ENCODE results near the gene DDX24. TPM values are rescaled to one million over a fixed set of nuclear protein-coding genes. Genes with fewer than 3 reads are reported as not detected.
"Not testable (repeated sequence)": the region's sequence is repeated elsewhere in the genome, so short reads cannot be mapped to it uniquely, and the experiment has no call there.

Gene DDX24
- polyA plus RNA-seq, 2 donors, result 45.6 to 58.3 TPM

- peaks cover 2 to 3% of the 10 kb centered on the region in 2 donors for H3K4me1 ChIP-seq (ENCODE audit: control insufficient read depth in 2 of 2, insufficient read depth in 2 of 2, low read length in 1 of 2)
- WGBS, 2 donors, result 97 to 98% methylated on average over 3 of the region's 3 CpGs
- H3K36me3 ChIP-seq (ENCODE audit: control insufficient read depth in 2 of 2, insufficient read depth in 2 of 2, low read length in 1 of 2), result peaks cover 0 to 6% of the 10 kb centered on the region in 2 donors
- no peaks in the 10 kb centered on the region for H3K27me3 ChIP-seq (ENCODE audit: control insufficient read depth in 1 of 2, insufficient read depth in 2 of 2, low read length in 2 of 2)
- no peaks in the 10 kb centered on the region for H3K9me3 ChIP-seq (ENCODE audit: control insufficient read depth in 2 of 2, insufficient read depth in 1 of 2, low read depth in 1 of 2, low read length in 1 of 2)
- H3K27ac ChIP-seq (ENCODE audit: low read depth in 2 of 2, low read length in 1 of 2), result no peak overlapping the region
- H3K4me3 ChIP-seq (ENCODE audit: low read depth in 1 of 2, low read length in 2 of 2), result no peak overlapping the region
Observed at GRCh38 chr14:94074534-94074933, 6.5 kb downstream of the DDX24 start.

GRCh38 chr14:94072076-94072475 is 8.9 kb downstream of the DDX24 start:
- H3K27me3 ChIP-seq (ENCODE audit: control insufficient read depth in 1 of 2, insufficient read depth in 2 of 2, low read length in 2 of 2); H3K4me3 ChIP-seq (ENCODE audit: low read depth in 1 of 2, low read length in 2 of 2); H3K36me3 ChIP-seq (ENCODE audit: control insufficient read depth in 2 of 2, insufficient read depth in 2 of 2, low read length in 1 of 2); H3K9me3 ChIP-seq (ENCODE audit: control insufficient read depth in 2 of 2, insufficient read depth in 1 of 2, low read depth in 1 of 2, low read length in 1 of 2); H3K27ac ChIP-seq (ENCODE audit: low read depth in 2 of 2, low read length in 1 of 2); H3K4me1 ChIP-seq (ENCODE audit: control insufficient read depth in 2 of 2, insufficient read depth in 2 of 2, low read length in 1 of 2): not testable (repeated sequence)
- WGBS, 2 donors, result 95 to 98% methylated on average over 3 of the region's 3 CpGs

GRCh38 chr14:94066089-94066676 is 14.8 kb downstream of the DDX24 start:
- peaks cover 2 to 16% of the 10 kb centered on the region in 2 donors for H3K4me1 ChIP-seq (ENCODE audit: control insufficient read depth in 2 of 2, insufficient read depth in 2 of 2, low read length in 1 of 2)
- peak overlapping the region; percentile 60 to 84 for H3K27ac ChIP-seq (ENCODE audit: low read depth in 2 of 2, low read length in 1 of 2)
- H3K4me3 ChIP-seq (ENCODE audit: low read depth in 1 of 2, low read length in 2 of 2), result no peak overlapping the region
- H3K27me3 ChIP-seq (ENCODE audit: control insufficient read depth in 1 of 2, insufficient read depth in 2 of 2, low read length in 2 of 2), result no peaks in the 10 kb centered on the region
- 38 to 44% methylated on average over 8 of the region's 8 CpGs for whole genome bisulfite sequencing, 2 donors
- no peaks in the 10 kb centered on the region for H3K9me3 ChIP-seq (ENCODE audit: control insufficient read depth in 2 of 2, insufficient read depth in 1 of 2, low read depth in 1 of 2, low read length in 1 of 2)
- H3K36me3 ChIP-seq (ENCODE audit: control insufficient read depth in 2 of 2, insufficient read depth in 2 of 2, low read length in 1 of 2), result peaks cover 6% of the 10 kb centered on the region in 2 donors

GRCh38 chr14:94062344-94062940 is 18.6 kb downstream of the DDX24 start:
- WGBS, 2 donors, result 76 to 77% methylated on average over 9 of the region's 9 CpGs
- no peak overlapping the region for H3K27ac ChIP-seq (ENCODE audit: low read depth in 2 of 2, low read length in 1 of 2)
- H3K4me1 ChIP-seq (ENCODE audit: control insufficient read depth in 2 of 2, insufficient read depth in 2 of 2, low read length in 1 of 2), result peaks cover 2 to 16% of the 10 kb centered on the region in 2 donors
- no peak overlapping the region for H3K4me3 ChIP-seq (ENCODE audit: low read depth in 1 of 2, low read length in 2 of 2)
- no peaks in the 10 kb centered on the region for H3K9me3 ChIP-seq (ENCODE audit: control insufficient read depth in 2 of 2, insufficient read depth in 1 of 2, low read depth in 1 of 2, low read length in 1 of 2)
- H3K27me3 ChIP-seq (ENCODE audit: control insufficient read depth in 1 of 2, insufficient read depth in 2 of 2, low read length in 2 of 2), result no peaks in the 10 kb centered on the region
- peaks cover 16 to 23% of the 10 kb centered on the region in 2 donors for H3K36me3 ChIP-seq (ENCODE audit: control insufficient read depth in 2 of 2, insufficient read depth in 2 of 2, low read length in 1 of 2)

GRCh38 chr14:94059998-94060397 is 21.0 kb downstream of the DDX24 start:
- H3K4me1 ChIP-seq (ENCODE audit: control insufficient read depth in 2 of 2, insufficient read depth in 2 of 2, low read length in 1 of 2), result peaks cover 2 to 3% of the 10 kb centered on the region in 2 donors
- H3K27ac ChIP-seq (ENCODE audit: low read depth in 2 of 2, low read length in 1 of 2), result no peak overlapping the region
- 66 to 79% methylated on average over 5 of the region's 5 CpGs for WGBS, 2 donors
- no peaks in the 10 kb centered on the region for H3K27me3 ChIP-seq (ENCODE audit: control insufficient read depth in 1 of 2, insufficient read depth in 2 of 2, low read length in 2 of 2)
- no peaks in the 10 kb centered on the region for H3K9me3 ChIP-seq (ENCODE audit: control insufficient read depth in 2 of 2, insufficient read depth in 1 of 2, low read depth in 1 of 2, low read length in 1 of 2)
- no peak overlapping the region for H3K4me3 ChIP-seq (ENCODE audit: low read depth in 1 of 2, low read length in 2 of 2)
- peaks cover 20 to 29% of the 10 kb centered on the region in 2 donors for H3K36me3 ChIP-seq (ENCODE audit: control insufficient read depth in 2 of 2, insufficient read depth in 2 of 2, low read length in 1 of 2)

- no peak overlapping the region for H3K4me3 ChIP-seq (ENCODE audit: low read depth in 1 of 2, low read length in 2 of 2)
- H3K27ac ChIP-seq (ENCODE audit: low read depth in 2 of 2, low read length in 1 of 2), result no peak overlapping the region
- 63 to 75% methylated on average over 5 of the region's 5 CpGs for WGBS, 2 donors
- no peaks in the 10 kb centered on the region for H3K27me3 ChIP-seq (ENCODE audit: control insufficient read depth in 1 of 2, insufficient read depth in 2 of 2, low read length in 2 of 2)
- peaks cover 0 to 3% of the 10 kb centered on the region in 2 donors for H3K4me1 ChIP-seq (ENCODE audit: control insufficient read depth in 2 of 2, insufficient read depth in 2 of 2, low read length in 1 of 2)
- no peaks in the 10 kb centered on the region for H3K9me3 ChIP-seq (ENCODE audit: control insufficient read depth in 2 of 2, insufficient read depth in 1 of 2, low read depth in 1 of 2, low read length in 1 of 2)
- peaks cover 30 to 38% of the 10 kb centered on the region in 2 donors for H3K36me3 ChIP-seq (ENCODE audit: control insufficient read depth in 2 of 2, insufficient read depth in 2 of 2, low read length in 1 of 2)
Observed at GRCh38 chr14:94058674-94059138, 22.3 kb downstream of the DDX24 start.

- Histone ChIP-seq H3K9me3 (ENCODE audit: control insufficient read depth in 2 of 2, insufficient read depth in 1 of 2, low read depth in 1 of 2, low read length in 1 of 2) (no peaks in the 10 kb centered on the region), H3K27ac (ENCODE audit: low read depth in 2 of 2, low read length in 1 of 2) (no peak overlapping the region), H3K4me3 (ENCODE audit: low read depth in 1 of 2, low read length in 2 of 2) (no peak overlapping the region), H3K27me3 (ENCODE audit: control insufficient read depth in 1 of 2, insufficient read depth in 2 of 2, low read length in 2 of 2) (no peaks in the 10 kb centered on the region), H3K36me3 (ENCODE audit: control insufficient read depth in 2 of 2, insufficient read depth in 2 of 2, low read length in 1 of 2) (peaks cover 31 to 38% of the 10 kb centered on the region in 2 donors), H3K4me1 (ENCODE audit: control insufficient read depth in 2 of 2, insufficient read depth in 2 of 2, low read length in 1 of 2) (peaks cover 0 to 3% of the 10 kb centered on the region in 2 donors)
- WGBS, 2 donors, result 67 to 84% methylated on average over 1 of the region's 1 CpG
Observed at GRCh38 chr14:94058128-94058673, 22.8 kb downstream of the DDX24 start.

GRCh38 chr14:94056579-94057308 is 24.3 kb downstream of the DDX24 start:
- H3K27me3 ChIP-seq (ENCODE audit: control insufficient read depth in 1 of 2, insufficient read depth in 2 of 2, low read length in 2 of 2), result no peaks in the 10 kb centered on the region
- no peak overlapping the region for H3K27ac ChIP-seq (ENCODE audit: low read depth in 2 of 2, low read length in 1 of 2)
- H3K36me3 ChIP-seq (ENCODE audit: control insufficient read depth in 2 of 2, insufficient read depth in 2 of 2, low read length in 1 of 2), result peaks cover 40 to 41% of the 10 kb centered on the region in 2 donors
- WGBS, 2 donors, result 79% methylated on average over 6 of the region's 6 CpGs
- no peak overlapping the region for H3K4me3 ChIP-seq (ENCODE audit: low read depth in 1 of 2, low read length in 2 of 2)
- H3K4me1 ChIP-seq (ENCODE audit: control insufficient read depth in 2 of 2, insufficient read depth in 2 of 2, low read length in 1 of 2), result no peaks in the 10 kb centered on the region
- no peaks in the 10 kb centered on the region for H3K9me3 ChIP-seq (ENCODE audit: control insufficient read depth in 2 of 2, insufficient read depth in 1 of 2, low read depth in 1 of 2, low read length in 1 of 2)

GRCh38 chr14:94054936-94055335 is 26.1 kb downstream of the DDX24 start:
- 92 to 95% methylated on average over 7 of the region's 7 CpGs for WGBS, 2 donors
- Histone ChIP-seq H3K27me3 (ENCODE audit: control insufficient read depth in 1 of 2, insufficient read depth in 2 of 2, low read length in 2 of 2) (no peaks in the 10 kb centered on the region), H3K36me3 (ENCODE audit: control insufficient read depth in 2 of 2, insufficient read depth in 2 of 2, low read length in 1 of 2) (peaks cover 35 to 41% of the 10 kb centered on the region in 2 donors), H3K4me1 (ENCODE audit: control insufficient read depth in 2 of 2, insufficient read depth in 2 of 2, low read length in 1 of 2) (no peaks in the 10 kb centered on the region), H3K9me3 (ENCODE audit: control insufficient read depth in 2 of 2, insufficient read depth in 1 of 2, low read depth in 1 of 2, low read length in 1 of 2) (no peaks in the 10 kb centered on the region), H3K27ac (ENCODE audit: low read depth in 2 of 2, low read length in 1 of 2) (no peak overlapping the region), H3K4me3 (ENCODE audit: low read depth in 1 of 2, low read length in 2 of 2) (no peak overlapping the region)

All from esophagus (tissue), 2 donors.